ENCODE measurements around the gene ERCC4.

ERCC4 gene

DNA sequence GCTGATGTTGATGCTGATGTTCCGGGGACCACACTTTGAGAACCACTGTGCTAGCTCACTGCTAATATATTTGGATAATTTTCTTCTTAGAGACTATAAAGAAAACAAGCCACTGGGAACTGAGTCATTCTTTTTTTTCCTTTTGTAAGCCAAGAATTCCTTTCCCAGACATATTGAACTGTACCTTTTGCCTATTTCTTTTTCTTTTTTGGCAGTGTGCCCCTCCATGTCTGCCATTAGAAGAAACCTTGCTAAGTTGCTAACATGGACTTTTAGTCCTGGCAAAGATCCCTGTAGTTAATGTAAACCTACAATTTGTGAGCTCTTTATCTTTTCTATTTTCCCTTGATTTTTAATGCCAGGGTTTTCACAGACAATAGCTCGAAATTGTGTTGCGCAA, 17.3 kb upstream of the ERCC4 start:
- no peak for TF ChIP-seq TAF1 (IDR thresholded peaks at IDR 0.05; ENCODE audit: low read depth)
- TF ChIP-seq, protein P1, sequence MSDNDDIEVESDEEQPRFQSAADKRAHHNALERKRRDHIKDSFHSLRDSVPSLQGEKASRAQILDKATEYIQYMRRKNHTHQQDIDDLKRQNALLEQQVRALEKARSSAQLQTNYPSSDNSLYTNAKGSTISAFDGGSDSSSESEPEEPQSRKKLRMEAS (IDR thresholded peaks at IDR 0.05) = no peak
- TF ChIP-seq RAD21 (IDR thresholded peaks at IDR 0.05; ENCODE audit: low read depth) = no peak
- TF ChIP-seq, protein P2, sequence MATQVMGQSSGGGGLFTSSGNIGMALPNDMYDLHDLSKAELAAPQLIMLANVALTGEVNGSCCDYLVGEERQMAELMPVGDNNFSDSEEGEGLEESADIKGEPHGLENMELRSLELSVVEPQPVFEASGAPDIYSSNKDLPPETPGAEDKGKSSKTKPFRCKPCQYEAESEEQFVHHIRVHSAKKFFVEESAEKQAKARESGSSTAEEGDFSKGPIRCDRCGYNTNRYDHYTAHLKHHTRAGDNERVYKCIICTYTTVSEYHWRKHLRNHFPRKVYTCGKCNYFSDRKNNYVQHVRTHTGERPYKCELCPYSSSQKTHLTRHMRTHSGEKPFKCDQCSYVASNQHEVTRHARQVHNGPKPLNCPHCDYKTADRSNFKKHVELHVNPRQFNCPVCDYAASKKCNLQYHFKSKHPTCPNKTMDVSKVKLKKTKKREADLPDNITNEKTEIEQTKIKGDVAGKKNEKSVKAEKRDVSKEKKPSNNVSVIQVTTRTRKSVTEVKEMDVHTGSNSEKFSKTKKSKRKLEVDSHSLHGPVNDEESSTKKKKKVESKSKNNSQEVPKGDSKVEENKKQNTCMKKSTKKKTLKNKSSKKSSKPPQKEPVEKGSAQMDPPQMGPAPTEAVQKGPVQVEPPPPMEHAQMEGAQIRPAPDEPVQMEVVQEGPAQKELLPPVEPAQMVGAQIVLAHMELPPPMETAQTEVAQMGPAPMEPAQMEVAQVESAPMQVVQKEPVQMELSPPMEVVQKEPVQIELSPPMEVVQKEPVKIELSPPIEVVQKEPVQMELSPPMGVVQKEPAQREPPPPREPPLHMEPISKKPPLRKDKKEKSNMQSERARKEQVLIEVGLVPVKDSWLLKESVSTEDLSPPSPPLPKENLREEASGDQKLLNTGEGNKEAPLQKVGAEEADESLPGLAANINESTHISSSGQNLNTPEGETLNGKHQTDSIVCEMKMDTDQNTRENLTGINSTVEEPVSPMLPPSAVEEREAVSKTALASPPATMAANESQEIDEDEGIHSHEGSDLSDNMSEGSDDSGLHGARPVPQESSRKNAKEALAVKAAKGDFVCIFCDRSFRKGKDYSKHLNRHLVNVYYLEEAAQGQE (IDR thresholded peaks at IDR 0.05; ENCODE audit: low read depth) = no peak
- no peak for TF ChIP-seq NFIC (IDR thresholded peaks at IDR 0.05)
- no peak for TF ChIP-seq YY1 (IDR thresholded peaks at IDR 0.05; ENCODE audit: low read depth)
- TF ChIP-seq CREB1 (IDR thresholded peaks at IDR 0.05; ENCODE audit: low read depth) = no peak

DNA sequence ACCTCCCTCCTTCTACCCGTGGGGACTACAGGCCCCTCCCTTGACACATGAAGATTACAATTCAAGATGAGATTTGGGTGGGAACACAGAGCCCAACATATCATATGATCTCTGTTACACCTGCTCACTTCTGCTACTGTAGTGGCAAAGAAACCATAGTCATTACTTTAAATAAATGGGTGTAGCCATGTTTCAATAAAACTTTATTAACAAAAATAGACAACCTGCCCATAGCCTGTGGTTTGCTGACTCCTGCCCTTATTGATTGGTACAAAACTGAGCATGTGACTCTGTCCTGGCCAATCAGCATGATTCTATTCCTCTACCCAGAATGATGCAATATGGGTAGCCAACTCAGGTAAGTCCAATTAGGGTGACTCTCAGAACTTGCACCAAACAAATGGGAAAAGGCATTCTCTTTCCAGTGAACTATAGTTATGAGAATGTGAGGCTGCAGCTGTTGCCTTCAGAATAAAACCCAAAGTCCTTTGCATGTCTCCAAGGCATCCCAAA, 15.7 kb upstream of the ERCC4 start:
- TF ChIP-seq YY1 (IDR thresholded peaks at IDR 0.05; ENCODE audit: low read depth) = no peak
- TF ChIP-seq FOXM1 (IDR thresholded peaks at IDR 0.05; ENCODE audit: borderline replicate concordance, low read depth) = no peak
- TF ChIP-seq EGR1 (IDR thresholded peaks at IDR 0.05) = no peak
- TF ChIP-seq ZBTB7A (IDR thresholded peaks at IDR 0.05; ENCODE audit: low read depth) = no peak
- no peak for TF ChIP-seq TAF1 (IDR thresholded peaks at IDR 0.05; ENCODE audit: low read depth)

DNA sequence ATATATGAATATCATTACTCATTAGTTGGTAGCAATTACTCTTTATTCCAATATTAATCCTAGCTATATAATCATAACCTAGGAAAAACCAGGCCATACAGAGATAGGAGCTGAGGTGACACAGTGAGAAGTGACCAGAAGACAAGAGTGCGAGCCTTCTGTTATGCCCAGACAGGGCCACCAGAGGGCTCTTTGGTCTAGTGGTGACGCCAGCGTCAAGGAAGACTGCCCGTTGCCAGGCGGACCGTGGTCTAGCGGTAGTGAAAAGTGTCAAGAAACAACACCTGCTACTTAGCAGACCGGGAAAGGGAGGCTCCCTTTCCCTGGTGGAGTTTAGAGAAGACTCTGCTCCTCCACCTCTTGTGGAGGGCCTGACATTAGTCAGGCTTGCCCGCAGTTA, 15.1 kb upstream of the ERCC4 start:
- peak; percentile 37; the same call in 1 of the 2 replicates for TF ChIP-seq RAD21 (IDR thresholded peaks at IDR 0.05; ENCODE audit: low read depth)

DNA sequence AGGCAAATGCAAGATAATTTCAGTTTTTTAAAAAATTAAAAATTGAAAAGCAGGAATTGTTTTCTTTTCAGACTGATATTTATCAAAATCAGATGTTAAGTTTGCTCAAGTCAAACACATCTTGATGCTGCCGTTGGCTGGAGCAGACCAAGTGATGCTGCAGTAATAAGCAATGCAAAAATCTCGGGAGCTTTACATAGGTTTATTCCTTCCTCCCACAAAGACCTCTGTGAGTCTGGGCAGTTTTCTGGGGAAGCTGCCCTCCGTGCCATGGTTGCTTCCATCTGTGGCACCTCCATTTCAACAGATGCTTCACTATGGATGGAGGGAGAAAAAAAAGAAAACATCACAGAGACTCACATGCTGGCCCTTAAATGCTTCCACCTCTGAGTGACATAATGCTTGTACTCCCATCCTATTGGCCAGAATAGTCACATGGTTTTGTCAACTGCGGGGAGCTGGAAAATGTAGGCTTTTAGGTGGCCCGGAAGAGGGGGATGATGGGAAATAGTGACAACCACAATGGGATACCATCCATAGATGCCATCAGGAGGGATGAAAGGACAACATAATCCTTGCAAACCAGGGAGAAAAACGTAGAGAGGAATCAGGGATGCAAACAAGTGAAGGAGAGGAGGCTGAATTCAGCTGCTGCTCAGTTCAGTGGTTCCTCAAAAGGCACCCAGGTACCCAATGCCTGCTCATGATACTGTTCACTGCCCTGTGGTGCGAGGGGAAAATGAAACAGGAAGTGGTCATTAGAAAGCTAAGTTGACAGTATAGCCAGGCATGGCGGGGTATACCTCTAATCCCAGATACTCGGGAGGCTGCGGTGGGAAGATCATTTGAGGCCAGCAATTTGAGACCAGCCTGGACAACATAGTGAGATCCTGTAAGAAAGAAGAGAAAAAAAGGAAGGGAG, 13.5 kb upstream of the ERCC4 start:
- TF ChIP-seq TAF1 (IDR thresholded peaks at IDR 0.05; ENCODE audit: low read depth) (no peak), EGR1 (IDR thresholded peaks at IDR 0.05) (no peak)
- TF ChIP-seq, protein P3, sequence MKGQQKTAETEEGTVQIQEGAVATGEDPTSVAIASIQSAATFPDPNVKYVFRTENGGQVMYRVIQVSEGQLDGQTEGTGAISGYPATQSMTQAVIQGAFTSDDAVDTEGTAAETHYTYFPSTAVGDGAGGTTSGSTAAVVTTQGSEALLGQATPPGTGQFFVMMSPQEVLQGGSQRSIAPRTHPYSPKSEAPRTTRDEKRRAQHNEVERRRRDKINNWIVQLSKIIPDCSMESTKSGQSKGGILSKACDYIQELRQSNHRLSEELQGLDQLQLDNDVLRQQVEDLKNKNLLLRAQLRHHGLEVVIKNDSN (IDR thresholded peaks at IDR 0.05) = peak; percentile 42; the same call in 1 of the 2 replicates

DNA sequence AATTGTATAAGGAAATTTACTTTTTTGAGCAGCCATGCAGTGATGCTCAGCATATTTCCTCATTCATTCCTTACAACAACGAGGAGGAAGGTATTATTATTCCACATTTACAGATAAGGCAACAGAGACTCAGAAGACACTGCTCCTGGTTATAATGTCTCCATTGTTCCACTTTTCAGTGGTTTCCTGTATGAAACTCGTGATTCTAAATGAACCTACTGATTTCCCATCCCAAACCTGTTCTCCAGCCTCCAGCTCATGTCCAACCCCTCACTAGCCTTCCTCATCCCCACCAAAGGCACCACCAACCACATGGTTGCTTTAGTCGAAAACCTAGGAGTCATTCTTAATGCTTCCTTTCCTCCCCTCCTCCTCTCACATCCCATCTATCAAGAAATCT, 12.5 kb upstream of the ERCC4 start:
- TF ChIP-seq FOXM1 (IDR thresholded peaks at IDR 0.05; ENCODE audit: borderline replicate concordance, low read depth) = no peak
- no peak for TF ChIP-seq TAF1 (IDR thresholded peaks at IDR 0.05; ENCODE audit: low read depth)
- TF ChIP-seq RAD21 (IDR thresholded peaks at IDR 0.05; ENCODE audit: low read depth) = no peak
- TF ChIP-seq NFIC (IDR thresholded peaks at IDR 0.05) = no peak
- TF ChIP-seq, protein P2 (IDR thresholded peaks at IDR 0.05; ENCODE audit: low read depth) = no peak
- TF ChIP-seq CREB1 (IDR thresholded peaks at IDR 0.05; ENCODE audit: low read depth) = no peak
- no peak for TF ChIP-seq ZBTB7A (IDR thresholded peaks at IDR 0.05; ENCODE audit: low read depth)
- no peak for TF ChIP-seq EP300 (IDR thresholded peaks at IDR 0.05; ENCODE audit: borderline replicate concordance)
- TF ChIP-seq YY1 (IDR thresholded peaks at IDR 0.05; ENCODE audit: low read depth) = no peak
- no peak for TF ChIP-seq TCF12 (IDR thresholded peaks at IDR 0.05; ENCODE audit: low read depth)
- no peak for TF ChIP-seq TEAD4 (IDR thresholded peaks at IDR 0.05)
- TF ChIP-seq, protein P3 (IDR thresholded peaks at IDR 0.05) = no peak

DNA sequence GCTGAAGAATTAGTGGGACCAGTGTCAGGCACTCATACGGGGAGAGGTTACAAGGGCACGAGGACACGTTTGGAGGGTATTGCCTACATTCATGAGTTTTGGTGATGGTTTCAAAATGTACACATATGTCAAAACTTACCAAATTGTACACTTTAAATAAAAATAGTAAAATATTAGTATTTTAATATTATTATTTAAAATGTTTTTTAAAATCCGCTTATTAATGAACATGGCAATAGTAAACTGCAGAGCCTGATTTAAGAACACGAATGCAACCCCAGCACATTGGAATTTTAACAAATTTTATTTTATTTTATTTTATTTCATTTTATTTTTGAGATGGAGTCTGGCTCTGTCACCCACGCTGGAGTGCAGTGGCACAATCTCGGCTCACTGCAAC, 10.9 kb upstream of the ERCC4 start:
- TF ChIP-seq, protein P1 (IDR thresholded peaks at IDR 0.05) = no peak
- TF ChIP-seq, protein P2 (IDR thresholded peaks at IDR 0.05; ENCODE audit: low read depth) = no peak
- TF ChIP-seq, protein P3 (IDR thresholded peaks at IDR 0.05) = no peak
- no peak for TF ChIP-seq TAF1 (IDR thresholded peaks at IDR 0.05; ENCODE audit: low read depth)
- no peak for TF ChIP-seq EGR1 (IDR thresholded peaks at IDR 0.05)
- no peak for TF ChIP-seq FOXM1 (IDR thresholded peaks at IDR 0.05; ENCODE audit: borderline replicate concordance, low read depth)
- TF ChIP-seq TCF12 (IDR thresholded peaks at IDR 0.05; ENCODE audit: low read depth) = no peak
- TF ChIP-seq EP300 (IDR thresholded peaks at IDR 0.05; ENCODE audit: borderline replicate concordance) = no peak
- TF ChIP-seq ZBTB7A (IDR thresholded peaks at IDR 0.05; ENCODE audit: low read depth) = no peak
- no peak for TF ChIP-seq CEBPB (IDR thresholded peaks at IDR 0.05)
- no peak for TF ChIP-seq NFIC (IDR thresholded peaks at IDR 0.05)

Data from Ishikawa (cell line).